Choroid plexus epithelial cell (primary cell): ENCODE results near the gene RSPO3.
"Not testable (repeated sequence)": the region's sequence is repeated elsewhere in the genome, so short reads cannot be mapped to it uniquely, and the experiment has no call there.

Source experiments
- DNase-seq: peaks from one replicate; pipeline ENCODE4 v3.0.0-alpha.2; 2010; ENCODE audit warnings: low read depth
- H3K4me3 ChIP-seq: 2 replicates; pipeline ENCODE4 v1.5.1; 2011; ENCODE audit warnings: low read depth, mild to moderate bottlenecking, control low read depth, low read length, moderate library complexity
- CTCF ChIP-seq: conservative IDR thresholded peaks from 2 replicates; pipeline ENCODE4 v1.5.1; 2011; ENCODE audit warnings: low read depth, mild to moderate bottlenecking, control low read depth, inconsistent platforms, low read length, moderate library complexity

The RSPO3 gene

GRCh38 chr6:127205036-127205435, 86.6 kb downstream of the RSPO3 start:
- H3K4me3 ChIP-seq, result no peak overlapping the region
- no peak for TF ChIP-seq CTCF
- DNase-seq, result no peak

GRCh38 chr6:127206531-127207095, 88.1 kb downstream of the RSPO3 start:
- TF ChIP-seq CTCF, result no peak
- H3K4me3 ChIP-seq, result no peak overlapping the region
- DNase-seq, result no peak

GRCh38 chr6:127207591-127208120, 89.2 kb downstream of the RSPO3 start:
- no peak for TF ChIP-seq CTCF
- DNase-seq, result peak; percentile 53
- no peak overlapping the region for H3K4me3 ChIP-seq

- DNase-seq, result no peak
- TF ChIP-seq CTCF, result no peak
These were observed 92.3 kb downstream of the RSPO3 start for GRCh38 chr6:127210725-127211124.

GRCh38 chr6:127212376-127212775, 93.9 kb downstream of the RSPO3 start:
- TF ChIP-seq CTCF, result no peak
- no peak for DNase-seq
- no peak overlapping the region for H3K4me3 ChIP-seq

More at GRCh38 chr6:127210725-127211124, 92.3 kb downstream of the RSPO3 start:
- H3K4me3 ChIP-seq, result no peak overlapping the region

GRCh38 chr6:127214032-127214431, 95.6 kb downstream of the RSPO3 start:
- not testable (repeated sequence) for H3K4me3 ChIP-seq, DNase-seq

- not testable (repeated sequence) for DNase-seq, H3K4me3 ChIP-seq
These were observed 96.1 kb downstream of the RSPO3 start for GRCh38 chr6:127214531-127214930.

- no peak for TF ChIP-seq CTCF
- DNase-seq, result no peak
- H3K4me3 ChIP-seq, result no peak overlapping the region
These were observed 97.5 kb downstream of the RSPO3 start for GRCh38 chr6:127215931-127216330.
